GM19452 (cell line): ENCODE measurements around the gene CTSZ.
"Not testable (repeated sequence)": the region's sequence is repeated elsewhere in the genome, so short reads cannot be mapped to it uniquely, and the experiment has no call there.

Experiments
- ATAC-seq: cut with Tn5 transposase; IDR thresholded peaks from one replicate; pipeline ENCODE4 v1.9.1; 2021; ENCODE audit not compliant: unreplicated experiment

Gene CTSZ

GRCh38 chr20:59001068-59001448 is 6.0 kb downstream of the CTSZ start:
- ATAC-seq = no peak

DNA sequence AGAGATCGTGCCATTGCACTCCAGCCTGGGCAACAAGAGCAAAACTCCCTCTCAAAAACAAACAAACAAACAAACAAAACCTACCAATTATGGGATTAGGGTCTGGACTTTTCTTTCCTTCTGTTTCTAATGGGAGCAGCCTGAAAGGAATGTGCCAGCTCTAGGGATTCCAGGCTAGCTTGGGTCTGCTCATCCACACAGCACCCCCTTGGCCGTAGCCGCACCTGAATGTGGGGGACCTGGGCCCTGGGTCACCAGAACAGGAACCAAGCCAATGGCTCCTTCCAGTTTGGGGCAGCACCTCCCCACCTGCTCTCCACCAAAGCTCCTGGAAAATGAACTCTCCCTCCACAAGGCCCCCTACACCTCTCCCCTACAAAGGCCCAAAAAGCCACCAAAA is 6.7 kb downstream of the CTSZ start:
- ATAC-seq = no peak

DNA sequence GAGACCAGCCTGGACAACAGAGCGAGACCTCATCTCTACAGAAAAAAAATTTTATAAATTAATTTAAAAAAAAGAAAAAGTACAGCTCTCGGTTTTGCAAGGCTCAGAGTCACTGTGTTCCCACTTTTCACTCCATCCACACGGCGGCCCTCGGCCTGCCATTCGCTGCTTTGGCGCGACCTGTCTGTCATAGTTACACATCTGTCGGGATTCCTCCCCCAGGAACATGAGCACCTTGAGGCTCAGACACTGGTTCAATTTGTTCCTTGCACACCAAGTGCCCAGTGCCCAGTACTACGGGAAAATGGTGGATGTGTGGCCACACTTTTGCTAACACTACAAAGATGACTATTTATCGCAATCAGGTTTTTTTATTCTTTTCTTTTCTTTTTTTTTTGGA is 8.4 kb downstream of the CTSZ start:
- ATAC-seq = no peak

DNA sequence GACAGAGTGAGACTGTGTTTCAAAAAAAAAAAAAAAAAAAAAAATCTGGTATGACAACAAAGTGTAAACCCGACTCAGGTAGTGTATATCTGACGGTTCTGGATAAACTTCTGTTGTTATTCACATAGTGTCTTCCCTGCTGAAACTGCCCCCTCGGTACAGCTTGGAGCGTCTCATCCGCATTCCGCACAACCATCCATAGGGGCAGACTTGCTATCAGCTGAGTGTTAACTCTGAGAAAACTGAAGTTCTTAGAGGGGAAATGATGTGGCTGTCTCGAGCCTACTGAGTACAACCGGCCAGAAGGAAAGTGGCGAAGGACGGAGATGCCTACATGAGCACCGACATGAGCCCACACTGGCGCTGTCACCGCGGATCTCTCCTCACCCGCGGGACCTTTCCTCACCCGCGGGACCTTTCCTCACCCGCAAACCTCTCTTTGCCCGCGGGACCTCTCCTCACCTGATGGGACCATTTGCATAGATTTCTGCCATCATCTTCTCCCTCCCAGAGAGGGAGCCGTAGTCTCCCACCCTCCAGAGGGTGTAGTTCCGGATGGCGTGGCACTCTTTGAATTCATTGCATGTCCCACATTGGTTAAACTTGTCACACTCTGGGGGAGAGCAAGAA is 9.8 kb downstream of the CTSZ start:
- no peak for ATAC-seq

DNA sequence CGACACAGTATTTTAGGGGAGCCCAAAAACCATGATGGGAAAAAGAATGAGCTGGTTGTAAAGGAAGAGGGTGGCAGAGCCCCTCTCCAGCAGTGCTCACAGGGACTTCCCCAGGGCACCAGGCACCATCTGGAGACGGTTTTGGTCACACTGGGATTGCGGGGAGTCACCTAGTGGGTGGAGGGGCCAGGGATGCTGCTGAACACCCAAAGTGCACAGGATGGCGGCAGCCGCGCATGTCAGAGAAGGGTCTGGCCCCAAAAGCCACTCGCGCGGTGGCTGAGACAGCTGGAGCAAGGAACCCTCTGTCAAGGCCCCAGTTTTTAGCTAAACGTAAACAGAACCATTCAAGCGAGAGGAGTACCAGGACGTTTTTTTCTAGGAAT is 10.8 kb downstream of the CTSZ start:
- ATAC-seq = no peak

GRCh38 chr20:58995461-58996225 is 11.4 kb downstream of the CTSZ start:
- no peak for ATAC-seq

DNA sequence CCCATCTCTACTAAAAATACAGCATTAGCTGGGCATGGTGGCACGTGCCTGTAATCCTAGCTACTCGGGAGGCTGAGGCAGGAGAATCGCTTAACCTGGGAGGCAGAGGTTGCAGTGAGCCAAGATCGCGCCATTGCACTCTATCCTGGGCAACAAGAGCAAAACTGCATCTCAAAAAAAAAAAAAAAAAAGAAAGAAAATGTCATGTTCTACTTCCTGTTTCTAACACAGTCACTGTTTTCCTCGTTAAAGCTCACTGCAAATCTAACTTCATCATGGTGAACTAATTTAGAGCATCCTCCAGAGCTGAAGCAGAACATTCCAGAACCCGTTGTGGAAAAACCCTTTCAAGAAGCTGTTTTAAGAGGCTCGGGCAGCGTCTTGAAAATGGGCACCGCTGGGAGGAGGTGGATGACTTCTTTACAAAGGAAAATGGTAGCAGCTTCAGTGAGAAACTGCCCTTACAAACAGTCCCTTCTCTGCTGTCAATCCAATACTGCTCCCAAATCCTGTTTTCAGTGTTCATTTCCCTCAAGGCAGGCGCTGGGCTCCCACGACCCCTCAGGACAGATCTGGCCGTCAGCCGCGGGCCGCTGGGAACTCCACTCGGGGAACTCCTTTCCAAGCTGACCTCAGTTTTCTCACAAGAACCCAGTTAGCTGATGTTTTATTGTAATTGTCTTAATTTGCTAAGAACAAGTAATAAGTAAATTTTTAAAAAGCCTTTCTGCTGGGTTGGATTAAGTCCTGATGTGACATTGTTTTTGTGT is 12.5 kb downstream of the CTSZ start:
- no peak for ATAC-seq

DNA sequence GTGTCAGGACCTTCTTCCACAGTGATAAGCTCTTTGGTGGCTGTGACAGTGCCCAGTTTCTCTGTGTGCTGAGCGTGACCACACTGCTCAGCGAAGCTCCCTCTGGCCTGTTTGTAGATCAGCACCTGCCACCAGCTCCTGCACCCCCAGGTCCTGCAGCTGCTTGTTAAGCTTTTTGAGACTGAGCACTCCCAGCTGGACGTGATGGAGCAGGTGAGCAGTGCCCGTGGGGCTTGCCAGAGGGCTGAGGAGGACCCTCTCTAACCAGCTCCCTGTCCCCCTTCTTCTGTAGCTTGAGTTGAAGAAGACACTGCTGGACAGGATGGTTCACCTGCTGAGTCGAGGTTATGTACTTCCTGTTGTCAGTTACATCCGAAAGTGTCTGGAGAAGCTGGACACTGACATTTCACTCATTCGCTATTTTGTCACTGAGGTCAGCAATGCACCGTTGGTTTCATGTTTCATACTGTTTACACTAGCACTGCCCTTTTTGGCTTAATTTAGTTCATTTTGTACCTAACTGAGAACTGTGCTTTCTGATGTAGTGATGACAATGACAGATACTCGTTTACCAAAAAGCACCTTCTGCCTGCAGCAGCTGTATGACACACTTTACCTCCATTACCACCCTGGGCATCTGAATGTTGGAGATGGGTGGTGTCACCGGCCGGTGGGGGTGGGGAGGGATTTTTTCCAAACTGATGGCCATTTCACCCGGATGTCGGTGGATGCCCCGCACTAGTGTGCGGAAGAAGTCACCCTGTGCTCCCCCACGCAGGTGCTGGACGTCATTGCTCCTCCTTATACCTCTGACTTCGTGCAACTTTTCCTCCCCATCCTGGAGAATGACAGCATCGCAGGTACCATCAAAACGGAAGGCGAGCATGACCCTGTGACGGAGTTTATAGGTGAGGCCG is 13.5 kb downstream of the CTSZ start:
- no peak for ATAC-seq

DNA sequence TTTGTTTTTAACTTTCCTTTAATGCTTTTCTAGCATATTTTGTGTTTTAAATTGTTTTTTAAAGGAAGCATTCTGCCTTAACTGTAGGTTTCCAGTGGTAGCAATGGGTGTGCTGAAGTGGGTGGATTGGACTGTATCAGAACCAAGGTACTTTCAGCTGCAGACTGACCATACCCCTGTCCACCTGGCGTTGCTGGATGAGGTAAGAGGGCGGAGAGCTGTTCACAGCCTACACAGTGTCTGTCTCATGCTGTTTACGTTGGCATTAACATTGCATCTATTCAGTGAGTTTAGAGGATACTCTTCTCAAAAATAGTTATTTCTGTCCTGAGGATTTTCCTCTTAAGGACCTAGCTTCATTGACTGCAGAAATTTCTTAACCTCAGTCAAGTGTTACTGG is 14.1 kb downstream of the CTSZ start:
- ATAC-seq = no peak

- ATAC-seq = no peak
Measured at GRCh38 chr20:58991715-58992114, 15.3 kb downstream of the CTSZ start.

DNA sequence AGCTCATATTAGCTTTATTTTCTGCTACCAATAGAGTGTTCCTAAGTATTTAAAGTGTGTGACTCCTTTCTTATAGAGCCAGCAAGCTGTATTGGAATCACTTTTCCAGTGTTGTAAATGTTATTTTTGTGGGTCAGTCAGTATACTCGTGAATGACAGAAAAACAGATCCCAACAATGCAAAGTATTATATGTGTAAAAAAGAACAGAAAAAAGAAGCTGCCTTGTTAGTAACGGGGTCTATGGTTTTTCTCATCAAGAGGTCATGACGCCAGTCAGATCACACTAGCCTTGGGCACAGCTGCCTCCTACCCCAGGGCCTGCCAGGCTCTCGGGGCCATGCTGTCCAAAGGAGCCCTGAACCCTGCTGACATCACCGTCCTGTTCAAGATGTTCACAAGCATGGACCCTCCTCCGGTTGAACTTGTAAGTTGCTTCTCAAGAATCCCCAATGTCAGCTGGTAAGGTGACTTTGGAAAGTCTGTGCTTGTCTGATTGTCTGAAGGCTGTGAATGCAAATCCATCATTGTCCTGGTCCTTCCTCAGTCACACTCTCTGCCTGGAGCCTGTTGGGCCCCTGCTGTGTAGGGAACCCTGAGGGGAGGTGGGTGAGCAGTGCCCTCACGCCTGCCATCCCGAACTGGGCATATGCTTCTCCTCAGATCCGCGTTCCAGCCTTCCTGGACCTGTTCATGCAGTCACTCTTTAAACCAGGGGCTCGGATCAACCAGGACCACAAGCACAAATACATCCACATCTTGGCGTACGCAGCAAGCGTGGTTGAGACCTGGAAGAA is 16.2 kb downstream of the CTSZ start:
- no peak for ATAC-seq

DNA sequence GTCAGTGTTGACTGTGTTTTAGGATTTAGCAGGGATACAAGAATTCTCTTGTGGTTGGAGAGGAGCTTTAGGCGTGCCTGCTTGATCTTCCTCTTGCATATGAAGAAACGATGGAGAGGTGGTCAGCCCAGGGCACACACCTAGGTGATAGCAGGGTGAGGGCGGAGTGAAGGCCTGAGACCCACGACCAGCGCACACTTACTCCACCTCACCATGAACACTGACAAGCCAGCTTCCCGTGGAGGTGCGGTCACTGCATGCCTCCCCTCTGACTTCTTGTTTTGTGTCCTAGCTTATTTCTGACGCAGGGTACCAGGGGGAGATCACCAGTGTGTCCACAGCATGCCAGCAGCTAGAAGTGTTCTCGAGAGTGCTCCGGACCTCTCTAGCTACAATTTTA is 17.9 kb downstream of the CTSZ start:
- no peak for ATAC-seq

- no peak for ATAC-seq
Measured at GRCh38 chr20:58988565-58988882, 18.5 kb downstream of the CTSZ start.

DNA sequence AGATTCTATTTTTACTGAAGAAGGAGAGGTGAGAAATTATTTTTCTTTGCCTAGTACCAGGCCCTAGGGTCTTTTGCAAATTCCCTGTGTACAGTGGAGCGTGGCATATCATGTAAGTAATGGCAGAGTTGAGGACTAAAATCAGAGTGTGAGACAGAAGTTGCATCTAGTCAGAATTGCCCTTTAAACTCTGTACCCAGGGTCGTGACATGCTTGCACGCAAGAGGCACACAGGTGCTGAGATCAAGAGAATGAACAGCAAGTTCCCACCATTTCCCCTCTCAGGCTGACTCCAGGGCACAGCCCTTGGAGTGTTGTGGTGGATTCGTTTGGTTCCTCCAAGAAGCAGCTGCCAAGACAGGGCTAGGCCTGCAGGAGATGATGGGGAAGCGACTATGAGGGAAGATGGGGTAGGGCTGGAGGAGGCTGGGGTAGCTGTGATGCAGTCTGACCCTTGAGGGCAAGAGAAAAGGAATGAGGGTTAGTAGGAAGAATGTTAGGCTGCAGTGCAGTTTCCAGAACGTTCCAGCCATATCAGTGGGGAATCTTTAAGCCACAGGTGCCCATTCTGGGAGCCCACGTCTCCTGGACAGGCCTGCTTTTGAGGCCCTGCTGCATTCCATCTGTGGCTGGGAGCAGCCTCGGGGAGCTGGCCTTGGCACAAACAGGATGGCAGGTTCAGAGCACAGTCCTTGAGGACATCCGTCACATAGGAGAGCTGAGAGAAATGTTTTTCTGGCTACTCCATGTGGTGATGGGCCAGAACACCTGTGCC is 19.1 kb downstream of the CTSZ start:
- ATAC-seq = no peak

GRCh38 chr20:58986968-58987517 is 20.0 kb downstream of the CTSZ start:
- no peak for ATAC-seq

GRCh38 chr20:58986286-58986967 is 20.6 kb downstream of the CTSZ start:
- no peak for ATAC-seq

GRCh38 chr20:58985656-58986055 is 21.4 kb downstream of the CTSZ start:
- ATAC-seq = no peak

DNA sequence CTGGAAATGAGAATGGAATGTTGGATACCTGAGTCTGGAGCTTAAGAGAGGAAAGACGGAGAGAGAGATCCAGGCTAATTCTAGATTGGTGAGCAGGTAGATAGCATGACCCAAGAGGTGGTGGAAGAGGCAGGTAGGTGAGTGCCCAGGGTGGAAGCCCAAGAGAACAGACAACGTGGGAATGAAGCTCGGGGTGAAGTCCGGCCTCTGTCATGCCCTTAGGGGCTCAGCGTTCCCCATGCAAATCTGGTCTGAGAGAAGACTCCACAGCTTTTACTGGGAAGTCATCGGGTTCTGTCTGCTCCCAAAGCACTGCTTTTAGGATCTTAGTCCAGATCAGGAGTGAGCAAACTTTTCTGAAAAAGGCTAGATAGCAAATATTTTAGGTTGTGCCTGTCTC is 22.4 kb downstream of the CTSZ start:
- no peak for ATAC-seq

DNA sequence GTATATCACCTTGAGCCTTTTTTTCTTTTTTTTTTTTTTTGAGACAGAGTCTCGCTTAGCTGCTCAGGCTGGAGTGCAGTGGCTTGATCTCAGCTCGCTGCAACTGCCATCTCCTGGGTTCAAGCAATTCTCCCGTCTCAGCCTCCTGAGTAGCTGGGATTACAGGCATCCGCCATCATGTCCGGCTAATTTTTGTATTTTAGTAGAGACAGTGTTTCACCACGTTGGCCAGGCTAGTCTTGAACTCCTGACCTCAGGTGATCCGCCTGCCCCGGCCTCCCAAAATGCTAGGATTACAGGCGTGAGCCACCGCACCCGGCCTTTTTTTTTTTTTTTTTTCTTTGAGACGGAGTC is 24.0 kb downstream of the CTSZ start:
- not testable (repeated sequence) for ATAC-seq
